Gastrocnemius medialis (tissue), 4 donors: ENCODE results near the gene MUC2. TPM values are rescaled to one million over a fixed set of nuclear protein-coding genes. Genes with fewer than 3 reads are reported as not detected.

ENCODE experiments used
- ATAC-seq, 2 donors: fragments of 150-250 bp; one replicate each; pipeline ENCODE4 v1.9.1; 2016
- DNase-seq, 2 donors: peaks; one replicate each; pipeline ENCODE4 v3.0.0-alpha.2; 2019
- H3K27ac ChIP-seq, 4 donors: fragments of 200-600 bp; sonication (generic); 1 replicate in 1 of 4; 2 replicates in 3 of 4; pipeline ENCODE4 v1.5.1; 2016 to 2018; ENCODE audit warnings: mild to moderate bottlenecking in 2 of 4, moderate library complexity in 1 of 4
- H3K27me3 ChIP-seq, 3 donors: fragments of 200-600 bp; sonication (generic) in 2 of 3; 1 replicate in 1 of 3; 2 replicates in 2 of 3; pipeline versions ENCODE4 v1.5.1 to v1.6.0; 2016 to 2019; ENCODE audit warnings: mild to moderate bottlenecking in 1 of 3, moderate library complexity in 1 of 3
- H3K36me3 ChIP-seq, 2 donors: fragments of 200-600 bp; sonication (generic) in 1 of 2; one replicate each; pipeline ENCODE4 v1.5.1; 2017 to 2018
- H3K4me1 ChIP-seq, 2 donors: fragments of 200-600 bp; sonication (generic) in 1 of 2; one replicate each; pipeline ENCODE4 v1.5.1; 2016 to 2017; ENCODE audit warnings: mild to moderate bottlenecking in 2 of 2
- H3K4me3 ChIP-seq, 4 donors: fragments of 200-600 bp; sonication (generic) in 3 of 4; 1 replicate in 1 of 4; 2 replicates in 3 of 4; pipeline ENCODE4 v1.5.1; 2016 to 2019; ENCODE audit warnings: mild to moderate bottlenecking in 2 of 4
- H3K9me3 ChIP-seq, 3 donors: fragments of 200-600 bp; sonication (generic) in 2 of 3; 1 replicate in 1 of 3; 2 replicates in 2 of 3; pipeline ENCODE4 v1.5.1; 2016 to 2019
- POLR2A ChIP-seq, 2 donors: fragments of 450-650 bp; IDR thresholded peaks; one replicate each; pipeline ENCODE4 v1.6.1; 2017; ENCODE audit warnings: antibody characterized with exemption in 2 of 2, mild to moderate bottlenecking in 2 of 2, moderate library complexity in 2 of 2
- in situ Hi-C, 4 donors: fragments of 200-750 bp; cut with MboI; loops; one replicate each; pipeline versions ENCODE4 v1.15.0 to v1.8.0; 2017; ENCODE audit warnings: low sequenced_read_pairs in 4 of 4
- intact Hi-C: fragments of 100-400 bp; cut with DNase I; formaldehyde crosslinking; loops from one replicate; pipeline ENCODE4 v1.15.1; 2023; ENCODE audit warnings: low total_unique reads
- total RNA-seq, 4 donors: library from RNA; depleted of rRNA; stranded (reverse); fragments of >200 nt; gene quantifications; one replicate each; pipeline versions ENCODE4 v1.1.0 to v1.2.3, GENCODE V29; 2016
- TF ChIP-seq, protein P1 (sequence below), 5 experiments: fragments of 450-650 bp in 3 of 5; fragments of 200-600 bp in 2 of 5; sonication (generic) in 2 of 5; IDR thresholded peaks in 4 of 5; conservative IDR thresholded peaks in 1 of 5; 1 replicate in 4 of 5; 2 replicates in 1 of 5; pipeline ENCODE4 v1.5.1; 2016 to 2019; ENCODE audit warnings: antibody characterized with exemption in 5 of 5, mild to moderate bottlenecking in 3 of 5, moderate library complexity in 3 of 5

Gene MUC2
- total RNA-seq, 4 donors from 2014 or later, result 0.90 TPM; not detected in 3

DNA sequence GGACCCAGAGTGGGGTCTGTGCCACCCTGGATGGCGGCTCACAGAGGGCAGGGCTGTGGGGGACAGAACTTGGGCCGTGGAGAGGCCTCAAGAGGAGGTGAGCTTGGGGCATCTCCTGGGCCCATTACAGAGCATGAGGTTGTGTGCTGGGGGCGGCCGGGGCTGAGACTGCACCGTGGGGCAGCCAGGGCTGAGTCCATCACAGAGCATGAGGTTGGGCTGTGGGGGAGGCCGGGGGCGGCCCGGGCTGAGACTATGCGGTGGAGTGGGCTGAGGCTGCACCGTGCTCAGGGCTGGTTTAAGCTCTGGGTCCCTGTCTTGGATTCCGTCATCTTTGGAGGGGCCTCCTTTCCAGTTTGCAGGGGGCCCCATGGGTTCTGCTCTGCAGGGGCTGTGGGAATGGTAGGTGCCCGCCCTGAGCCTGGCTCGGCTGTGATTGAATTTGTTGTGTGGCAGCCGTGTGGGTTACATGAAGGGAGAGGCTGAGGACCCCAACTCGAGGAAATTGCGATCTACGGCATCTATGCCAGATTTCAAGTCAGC is 45.0 kb downstream of the MUC2 start:
- no peaks in the 10 kb centered on the region for H3K36me3 ChIP-seq
- no peak for TF ChIP-seq POLR2A (IDR thresholded peaks at IDR 0.05)
- TF ChIP-seq, protein P1, sequence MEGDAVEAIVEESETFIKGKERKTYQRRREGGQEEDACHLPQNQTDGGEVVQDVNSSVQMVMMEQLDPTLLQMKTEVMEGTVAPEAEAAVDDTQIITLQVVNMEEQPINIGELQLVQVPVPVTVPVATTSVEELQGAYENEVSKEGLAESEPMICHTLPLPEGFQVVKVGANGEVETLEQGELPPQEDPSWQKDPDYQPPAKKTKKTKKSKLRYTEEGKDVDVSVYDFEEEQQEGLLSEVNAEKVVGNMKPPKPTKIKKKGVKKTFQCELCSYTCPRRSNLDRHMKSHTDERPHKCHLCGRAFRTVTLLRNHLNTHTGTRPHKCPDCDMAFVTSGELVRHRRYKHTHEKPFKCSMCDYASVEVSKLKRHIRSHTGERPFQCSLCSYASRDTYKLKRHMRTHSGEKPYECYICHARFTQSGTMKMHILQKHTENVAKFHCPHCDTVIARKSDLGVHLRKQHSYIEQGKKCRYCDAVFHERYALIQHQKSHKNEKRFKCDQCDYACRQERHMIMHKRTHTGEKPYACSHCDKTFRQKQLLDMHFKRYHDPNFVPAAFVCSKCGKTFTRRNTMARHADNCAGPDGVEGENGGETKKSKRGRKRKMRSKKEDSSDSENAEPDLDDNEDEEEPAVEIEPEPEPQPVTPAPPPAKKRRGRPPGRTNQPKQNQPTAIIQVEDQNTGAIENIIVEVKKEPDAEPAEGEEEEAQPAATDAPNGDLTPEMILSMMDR (IDR thresholded peaks at IDR 0.05 in 4 of 5, conservative IDR thresholded peaks at IDR 0.05 in 1 of 5), result no peak
- no peak overlapping the region for H3K27ac ChIP-seq
- no peaks in the 10 kb centered on the region for H3K9me3 ChIP-seq
- peaks cover 6 to 14% (median 10%) of the 10 kb centered on the region in 3 donors for H3K27me3 ChIP-seq
- intact Hi-C loops (loop anchor here (10.0 kb wide), 1 partner anchor 395 kb away; no protein-coding TSS in a partner anchor), in situ Hi-C loops (no loop called here)
- no peak for ATAC-seq
- H3K4me3 ChIP-seq, result no peak overlapping the region
- H3K4me1 ChIP-seq, result no peaks in the 10 kb centered on the region
- DNase-seq, result no peak

DNA sequence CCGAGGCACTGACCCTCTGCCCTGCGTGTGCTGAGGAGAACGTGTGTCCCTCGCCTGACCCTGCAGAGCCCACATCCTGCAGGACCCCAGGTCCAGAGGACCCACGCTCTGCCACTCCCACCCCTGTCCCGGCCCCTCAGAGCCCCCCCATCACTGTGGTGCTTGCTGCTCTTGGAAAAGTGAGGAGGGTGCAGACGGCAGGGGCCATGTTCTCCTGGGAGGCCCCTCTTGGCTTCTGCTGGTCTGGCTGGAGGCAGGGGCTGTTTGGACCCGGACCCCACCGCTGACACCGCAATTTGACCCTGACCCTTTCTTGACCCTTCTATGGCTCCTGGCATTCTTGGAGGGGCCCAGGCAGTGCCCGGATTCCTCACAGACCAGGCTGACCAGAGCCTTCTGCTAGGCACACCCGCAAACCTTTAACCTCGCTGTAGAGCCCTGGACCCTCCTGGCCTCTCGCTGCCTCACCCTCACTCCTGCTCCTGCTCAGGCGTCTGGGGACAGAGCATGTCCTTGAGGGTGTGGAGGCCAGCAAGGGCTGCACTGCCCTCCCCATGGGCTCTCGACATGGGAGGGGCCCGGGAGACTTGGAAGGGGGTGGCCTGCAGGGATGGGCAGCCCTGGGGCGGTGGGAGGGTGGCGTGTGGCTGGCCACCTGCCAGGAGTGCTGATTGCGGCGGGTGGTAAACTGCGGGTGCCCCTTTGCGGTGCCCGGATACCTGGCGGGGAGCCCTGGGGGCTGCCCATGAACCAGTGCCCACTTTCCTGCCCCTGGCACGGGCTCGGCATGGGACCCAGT is 46.1 kb downstream of the MUC2 start:
- DNase-seq (no peak), ATAC-seq (no peak)
- Histone ChIP-seq H3K4me1 (no peaks in the 10 kb centered on the region), H3K27ac (no peak overlapping the region), H3K36me3 (no peaks in the 10 kb centered on the region), H3K9me3 (no peaks in the 10 kb centered on the region), H3K27me3 (peaks cover 6 to 14% (median 10%) of the 10 kb centered on the region in 3 donors), H3K4me3 (no peak overlapping the region)
- TF ChIP-seq, protein P1 (IDR thresholded peaks at IDR 0.05 in 4 of 5, conservative IDR thresholded peaks at IDR 0.05 in 1 of 5), result no peak
- no peak for TF ChIP-seq POLR2A (IDR thresholded peaks at IDR 0.05)
- intact Hi-C loops, result no loop called here
- in situ Hi-C loops, result no loop called here

DNA sequence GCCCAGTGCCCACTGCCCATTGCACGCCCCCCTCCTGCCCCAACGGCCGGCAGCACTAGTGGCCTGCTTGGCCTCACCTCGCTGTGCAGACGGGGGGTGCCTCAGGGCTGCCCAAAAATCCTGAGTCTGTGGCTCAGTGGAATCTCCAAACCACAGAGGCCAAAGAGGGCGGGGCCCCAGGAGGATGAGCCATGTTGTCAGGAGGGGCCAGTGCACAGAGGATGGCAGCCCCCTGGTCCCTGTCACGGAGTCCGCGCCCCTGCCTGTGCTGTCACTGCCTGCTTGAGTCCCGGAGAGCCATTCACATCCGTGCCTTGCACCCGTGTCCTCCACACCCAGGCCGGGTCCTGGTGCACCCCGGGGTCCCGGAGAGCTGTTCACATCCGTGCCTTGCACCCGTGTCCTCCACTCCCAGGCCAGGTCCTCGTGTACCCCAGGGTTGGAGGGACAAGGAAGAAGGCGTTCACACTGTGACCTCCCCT is 46.7 kb downstream of the MUC2 start:
- intact Hi-C loops, result no loop called here

DNA sequence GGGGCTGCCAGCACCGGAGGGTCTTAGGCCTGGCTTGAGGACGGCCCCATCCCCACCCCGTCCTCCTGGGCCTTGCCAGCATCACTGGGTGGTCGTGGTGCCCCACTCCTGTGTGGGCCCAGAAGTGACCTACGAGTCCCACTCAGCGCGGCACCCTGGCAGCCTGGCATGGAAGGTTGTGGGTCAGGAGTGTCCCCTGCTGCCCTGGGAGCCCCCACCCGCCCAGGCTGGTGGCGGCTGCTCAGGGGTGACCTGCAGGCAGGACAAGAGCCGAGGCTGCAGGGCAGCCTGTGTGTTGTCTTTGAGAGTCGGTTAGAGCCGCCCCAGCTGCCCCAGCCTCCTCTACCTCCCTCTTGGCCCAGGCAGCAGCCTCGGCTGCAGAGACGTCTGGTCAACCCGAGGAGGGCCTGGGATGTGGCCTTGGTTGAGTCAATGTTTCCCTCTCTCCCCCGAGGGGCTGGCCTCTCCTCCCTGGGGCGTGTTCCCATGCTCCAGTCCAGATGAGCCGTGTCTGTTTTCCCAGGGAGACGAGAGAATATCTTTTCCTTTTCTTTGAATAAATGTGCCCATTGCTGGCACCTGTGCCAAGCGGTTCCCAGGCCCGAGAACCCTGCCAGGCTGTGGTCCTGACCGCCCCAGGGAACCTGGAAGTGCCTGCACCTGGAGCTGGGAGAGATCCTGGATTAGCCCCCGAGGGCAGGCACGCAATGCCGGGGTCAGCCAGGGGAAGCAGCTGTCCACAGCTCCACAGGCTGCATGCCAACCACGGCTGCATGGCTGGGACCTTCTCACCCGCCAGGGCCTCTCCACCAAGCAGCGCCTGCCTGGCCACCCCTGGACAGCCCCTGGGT is 47.4 kb downstream of the MUC2 start:
- no peaks in the 10 kb centered on the region for H3K4me1 ChIP-seq
- intact Hi-C loops, result no loop called here
- H3K27ac ChIP-seq, result no peak overlapping the region
- H3K36me3 ChIP-seq, result no peaks in the 10 kb centered on the region
- ATAC-seq, result no peak
- no peaks in the 10 kb centered on the region for H3K9me3 ChIP-seq
- H3K27me3 ChIP-seq, result peaks cover 6 to 24% (median 12%) of the 10 kb centered on the region in 3 donors
- TF ChIP-seq, protein P1 (IDR thresholded peaks at IDR 0.05 in 4 of 5, conservative IDR thresholded peaks at IDR 0.05 in 1 of 5), result no peak
- TF ChIP-seq POLR2A (IDR thresholded peaks at IDR 0.05), result no peak
- DNase-seq, result no peak
- in situ Hi-C loops, result no loop called here
- no peak overlapping the region for H3K4me3 ChIP-seq

More for the DNA sequence above, 46.7 kb downstream of the MUC2 start:
- in situ Hi-C loops, result no loop called here
- no peak overlapping the region for H3K4me3 ChIP-seq
- no peak overlapping the region for H3K27ac ChIP-seq
- TF ChIP-seq, protein P1 (IDR thresholded peaks at IDR 0.05 in 4 of 5, conservative IDR thresholded peaks at IDR 0.05 in 1 of 5), result no peak
- TF ChIP-seq POLR2A (IDR thresholded peaks at IDR 0.05), result no peak
- no peak for DNase-seq
- H3K36me3 ChIP-seq, result no peaks in the 10 kb centered on the region
- no peaks in the 10 kb centered on the region for H3K4me1 ChIP-seq
- ATAC-seq, result no peak
- H3K9me3 ChIP-seq, result no peaks in the 10 kb centered on the region
- H3K27me3 ChIP-seq, result peaks cover 6 to 19% (median 10%) of the 10 kb centered on the region in 3 donors
